Kidney epithelial cell (primary cell): ENCODE results near the gene C5orf58. TPM values are rescaled to one million over a fixed set of nuclear protein-coding genes. Genes with fewer than 3 reads are reported as not detected.

ENCODE experiments used
- DNase-seq: peaks from one replicate; pipeline ENCODE4 v3.0.0-alpha.2; 2010; ENCODE audit warnings: low read depth
- H3K27me3 ChIP-seq: 2 replicates; pipeline ENCODE4 v1.6.0; 2011; ENCODE audit warnings: low read length; ENCODE audit not compliant: control insufficient read depth, insufficient read depth
- H3K36me3 ChIP-seq: 2 replicates; pipeline ENCODE4 v1.5.1; 2011; ENCODE audit warnings: low read length; ENCODE audit not compliant: control insufficient read depth, insufficient read depth
- H3K4me3 ChIP-seq: 2 replicates; pipeline ENCODE4 v1.5.1; 2011; ENCODE audit warnings: low read depth, mild to moderate bottlenecking, control low read depth, low read length
- CTCF ChIP-seq: IDR thresholded peaks from 2 replicates; pipeline ENCODE4 v1.5.1; 2011; ENCODE audit warnings: mild to moderate bottlenecking, moderate library complexity, low read length, control low read depth, inconsistent platforms; ENCODE audit not compliant: insufficient read depth, poor library complexity, severe bottlenecking
- total RNA-seq: library from RNA; depleted of rRNA; stranded (reverse); fragments of >200 nt; gene quantifications from 2 replicates; pipeline ENCODE4 v1.2.3, GENCODE V29; 2015

The C5orf58 gene
- total RNA-seq, 1 donor from 2014 or later: not detected

- Histone ChIP-seq H3K27me3 (peaks cover 1% of the 10 kb centered on the region), H3K4me3 (no peak overlapping the region), H3K36me3 (no peaks in the 10 kb centered on the region)
- DNase-seq: no peak
- TF ChIP-seq CTCF: no peak
These were observed 55.4 kb downstream of the C5orf58 start for GRCh38 chr5:170288151-170288550.

DNA sequence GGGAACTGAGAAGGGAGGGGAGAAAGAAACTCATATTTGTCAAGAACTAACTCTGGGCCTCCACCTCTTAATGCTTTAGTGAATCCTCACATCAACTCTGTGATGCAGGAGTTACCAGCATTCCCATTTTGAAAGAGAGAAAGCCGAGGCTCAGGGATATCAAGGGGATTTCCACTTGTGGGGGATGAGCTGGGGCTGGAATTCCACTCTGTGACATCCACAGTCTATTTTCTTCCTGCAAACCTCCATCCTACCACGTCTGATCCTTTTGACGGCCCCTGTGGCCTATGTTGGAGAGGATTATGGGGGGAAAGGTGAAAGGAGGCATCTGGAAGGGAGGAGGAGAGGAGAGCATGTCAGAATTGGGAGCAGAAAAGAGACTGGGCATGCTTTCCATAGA lies 55.8 kb downstream of the C5orf58 start:
- Histone ChIP-seq H3K4me3 (no peak overlapping the region), H3K27me3 (peaks cover 3% of the 10 kb centered on the region), H3K36me3 (no peaks in the 10 kb centered on the region)
- DNase-seq: no peak
- no peak for TF ChIP-seq CTCF

GRCh38 chr5:170289121-170289520 lies 56.3 kb downstream of the C5orf58 start:
- H3K4me3 ChIP-seq: no peak overlapping the region
- no peak for TF ChIP-seq CTCF
- H3K36me3 ChIP-seq: no peaks in the 10 kb centered on the region
- DNase-seq: no peak
- peaks cover 3% of the 10 kb centered on the region for H3K27me3 ChIP-seq

GRCh38 chr5:170289764-170290163 lies 57.0 kb downstream of the C5orf58 start:
- no peak for DNase-seq
- Histone ChIP-seq H3K36me3 (no peaks in the 10 kb centered on the region), H3K27me3 (peaks cover 3% of the 10 kb centered on the region), H3K4me3 (no peak overlapping the region)
- no peak for TF ChIP-seq CTCF

GRCh38 chr5:170290498-170290897 lies 57.7 kb downstream of the C5orf58 start:
- Histone ChIP-seq H3K36me3 (no peaks in the 10 kb centered on the region), H3K27me3 (peaks cover 3% of the 10 kb centered on the region), H3K4me3 (no peak overlapping the region)
- no peak for TF ChIP-seq CTCF
- no peak for DNase-seq

- TF ChIP-seq CTCF: no peak
These were observed 59.7 kb downstream of the C5orf58 start for GRCh38 chr5:170292179-170293104.

More at GRCh38 chr5:170292179-170293104, 59.7 kb downstream of the C5orf58 start:
- peaks cover 3% of the 10 kb centered on the region for H3K27me3 ChIP-seq
- no peak for DNase-seq
- no peaks in the 10 kb centered on the region for H3K36me3 ChIP-seq
- H3K4me3 ChIP-seq: no peak overlapping the region
